Cortex of kidney (tissue), 1 donor: Measurements from ENCODE around the gene SLU7.

Source experiments
- DNase-seq: peaks from one replicate; lab custom pipeline; 2025; lab: John Stamatoyannopoulos, UW

Gene SLU7

DNA sequence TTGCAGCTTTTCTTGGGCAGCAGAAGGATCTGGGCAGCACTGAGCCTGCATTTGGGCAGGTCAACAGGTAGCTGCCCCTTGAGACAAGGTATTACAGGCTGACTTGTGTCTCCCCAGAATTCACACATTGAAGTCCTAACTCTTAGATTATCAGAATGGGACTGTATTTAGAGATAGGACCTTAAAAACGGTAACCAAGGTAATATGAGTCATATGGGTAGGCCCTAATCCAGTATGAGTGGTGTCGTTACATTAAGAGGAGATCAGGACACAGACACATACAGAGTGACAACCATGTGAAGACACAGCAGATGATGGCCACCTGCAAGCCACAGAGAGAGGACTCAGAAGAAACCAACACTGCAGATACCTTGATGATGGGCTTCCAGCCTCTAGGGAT lies 51.6 kb downstream of the SLU7 start:
- DNase-seq, result no peak

GRCh38 chr5:160366230-160366629 lies 52.7 kb downstream of the SLU7 start:
- no peak for DNase-seq

GRCh38 chr5:160363660-160364395 lies 55.1 kb downstream of the SLU7 start:
- no peak for DNase-seq

DNA sequence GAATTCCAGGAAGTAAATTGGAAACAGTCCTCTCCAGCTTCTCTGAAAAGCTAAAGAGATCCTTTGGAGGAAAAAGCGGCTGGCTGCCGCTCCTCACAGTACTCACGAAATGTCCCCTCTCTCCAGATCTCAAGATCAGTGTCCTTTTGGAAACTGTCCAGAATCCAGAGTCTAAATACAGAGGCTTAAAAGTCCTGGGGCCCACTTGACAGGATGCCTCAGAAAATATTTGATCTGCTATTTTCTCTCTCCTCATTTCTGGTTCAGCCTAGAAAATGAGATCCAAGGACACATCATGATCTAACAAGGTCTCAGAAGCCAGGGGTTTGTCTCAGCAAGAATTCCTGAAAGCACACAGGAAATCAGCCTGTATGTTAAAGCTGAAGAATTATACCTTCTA lies 55.7 kb downstream of the SLU7 start:
- no peak for DNase-seq

GRCh38 chr5:160361624-160362228 lies 57.2 kb downstream of the SLU7 start:
- DNase-seq, result no peak

- DNase-seq, result no peak
Observed at GRCh38 chr5:160360310-160360709, 58.6 kb downstream of the SLU7 start.

- no peak for DNase-seq
Observed at GRCh38 chr5:160359816-160360215, 59.1 kb downstream of the SLU7 start.

DNA sequence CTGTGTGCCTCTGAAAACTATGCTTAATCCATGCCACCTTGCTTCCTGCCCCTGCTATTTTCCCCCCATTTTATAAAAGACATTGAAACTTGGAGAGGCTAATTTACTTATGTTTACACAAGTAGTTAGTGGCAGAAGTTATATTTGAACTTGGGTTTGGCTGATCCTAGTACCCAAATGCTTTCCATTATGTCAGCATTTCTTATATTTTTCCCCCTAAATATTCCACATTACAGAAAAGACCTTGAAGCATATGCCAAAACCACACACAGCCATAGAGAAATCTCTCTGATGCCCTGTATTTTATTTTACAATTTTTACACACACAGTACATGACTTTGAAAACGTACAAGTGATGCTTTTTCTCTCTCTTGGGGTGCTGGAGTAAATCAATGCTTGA lies 59.6 kb downstream of the SLU7 start:
- no peak for DNase-seq

DNA sequence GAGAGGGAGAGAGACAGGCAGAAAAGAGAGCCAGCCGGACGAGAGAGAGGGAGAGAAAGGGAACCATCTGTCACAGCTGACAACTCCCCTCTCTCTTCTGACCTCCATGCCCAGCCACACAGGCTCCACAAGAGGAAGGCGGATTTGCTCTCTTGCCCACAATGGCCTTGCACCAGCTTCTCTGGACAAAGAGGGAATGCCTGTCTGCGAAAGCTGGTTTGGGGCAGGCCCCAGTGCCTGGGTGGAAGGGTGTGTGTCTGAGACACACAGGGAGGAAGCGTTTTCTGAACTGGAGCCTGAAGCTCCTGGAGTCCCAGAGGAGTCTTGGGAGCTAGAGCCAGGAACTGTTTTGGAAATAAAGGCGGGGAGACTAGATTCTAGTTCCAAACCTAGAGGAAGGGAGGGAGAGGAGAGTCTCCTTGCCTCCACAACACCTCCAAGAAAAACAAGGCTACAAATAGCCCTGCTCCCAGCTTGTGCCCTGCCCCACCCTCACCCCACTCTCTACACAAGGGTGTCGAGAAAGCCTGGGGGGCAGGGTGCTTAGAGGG lies 60.9 kb downstream of the SLU7 start:
- no peak for DNase-seq

GRCh38 chr5:160357394-160357793 lies 61.5 kb downstream of the SLU7 start:
- DNase-seq, result no peak

GRCh38 chr5:160356550-160357347 lies 62.1 kb downstream of the SLU7 start:
- no peak for DNase-seq

- DNase-seq, result no peak
Observed at GRCh38 chr5:160354666-160355065, 64.2 kb downstream of the SLU7 start.

- no peak for DNase-seq
Observed at GRCh38 chr5:160353379-160353778, 65.5 kb downstream of the SLU7 start.

GRCh38 chr5:160352308-160352707 lies 66.6 kb downstream of the SLU7 start:
- no peak for DNase-seq
